Loucy (cell line): ENCODE measurements around the gene CGB3.

ENCODE experiments used
- H2AFZ ChIP-seq: fragments of 200-600 bp; sonication (generic); 2 replicates; pipeline ENCODE4 v1.6.0; 2016; ENCODE audit warnings: antibody characterized with exemption, mild to moderate bottlenecking, low read length, moderate library complexity
- H3F3A ChIP-seq: fragments of 200-600 bp; 2 replicates; pipeline ENCODE4 v1.6.0; 2016; ENCODE audit warnings: antibody characterized with exemption, low read depth, mild to moderate bottlenecking
- H3K27me3 ChIP-seq: fragments of 200-600 bp; sonication (generic); 2 replicates; pipeline ENCODE4 v1.6.1; 2014; ENCODE audit warnings: low read length, mild to moderate bottlenecking; ENCODE audit not compliant: insufficient read depth, poor library complexity, severe bottlenecking
- H3K36me3 ChIP-seq: fragments of 200-600 bp; sonication (generic); 2 replicates; pipeline ENCODE4 v1.6.1; 2016; ENCODE audit warnings: low read length; ENCODE audit not compliant: insufficient read depth
- H3K4me1 ChIP-seq: fragments of 200-600 bp; sonication (generic); 2 replicates; pipeline ENCODE4 v1.5.1; 2014; ENCODE audit warnings: low read length, mild to moderate bottlenecking; ENCODE audit not compliant: insufficient read depth, poor library complexity, severe bottlenecking
- H3K4me2 ChIP-seq: fragments of 200-600 bp; sonication (generic); 2 replicates; pipeline ENCODE4 v1.6.0; 2014; ENCODE audit warnings: antibody characterized with exemption, low read length, low read depth, mild to moderate bottlenecking; ENCODE audit not compliant: poor library complexity, severe bottlenecking
- H3K4me3 ChIP-seq: fragments of 200-600 bp; sonication (generic); 2 replicates; pipeline ENCODE4 v1.5.1; 2014; ENCODE audit warnings: low read length, mild to moderate bottlenecking, mixed read lengths; ENCODE audit not compliant: poor library complexity, severe bottlenecking
- H3K79me2 ChIP-seq: fragments of 200-600 bp; sonication (generic); 2 replicates; pipeline ENCODE4 v1.6.1; 2014; ENCODE audit warnings: low read length; ENCODE audit not compliant: insufficient read depth
- H3K9ac ChIP-seq: fragments of 200-600 bp; sonication (generic); 2 replicates; pipeline ENCODE4 v1.6.0; 2014; ENCODE audit warnings: mild to moderate bottlenecking, low read depth, low read length, moderate library complexity; ENCODE audit not compliant: poor library complexity, severe bottlenecking
- H3K9me2 ChIP-seq: fragments of 200-600 bp; sonication (generic); replicated peaks from 2 replicates; pipeline ENCODE4 v1.6.1; 2016; ENCODE audit warnings: low read depth, low read length, mixed read lengths
- H3K9me3 ChIP-seq: fragments of 200-600 bp; sonication (generic); 2 replicates; pipeline ENCODE4 v1.6.1; 2014; ENCODE audit warnings: mild to moderate bottlenecking, antibody characterized with exemption, low read length, low read depth; ENCODE audit not compliant: insufficient read depth
- H4K20me1 ChIP-seq: fragments of 200-600 bp; sonication (generic); 2 replicates; pipeline ENCODE4 v1.6.0; 2014; ENCODE audit warnings: antibody characterized with exemption, low read length, mild to moderate bottlenecking; ENCODE audit not compliant: insufficient read depth, poor library complexity, severe bottlenecking
- EZH2phosphoT487 ChIP-seq: fragments of 200-600 bp; IDR thresholded peaks from 2 replicates; pipeline ENCODE4 v1.6.1; 2018; ENCODE audit warnings: antibody characterized with exemption, mild to moderate bottlenecking, moderate library complexity, borderline replicate concordance
- TF ChIP-seq, protein P1 (sequence below): fragments of 200-600 bp; sonication (generic); conservative IDR thresholded peaks from 2 replicates; pipeline ENCODE4 v1.5.1; 2014; ENCODE audit warnings: mild to moderate bottlenecking, antibody characterized with exemption, low read length

The CGB3 gene

DNA sequence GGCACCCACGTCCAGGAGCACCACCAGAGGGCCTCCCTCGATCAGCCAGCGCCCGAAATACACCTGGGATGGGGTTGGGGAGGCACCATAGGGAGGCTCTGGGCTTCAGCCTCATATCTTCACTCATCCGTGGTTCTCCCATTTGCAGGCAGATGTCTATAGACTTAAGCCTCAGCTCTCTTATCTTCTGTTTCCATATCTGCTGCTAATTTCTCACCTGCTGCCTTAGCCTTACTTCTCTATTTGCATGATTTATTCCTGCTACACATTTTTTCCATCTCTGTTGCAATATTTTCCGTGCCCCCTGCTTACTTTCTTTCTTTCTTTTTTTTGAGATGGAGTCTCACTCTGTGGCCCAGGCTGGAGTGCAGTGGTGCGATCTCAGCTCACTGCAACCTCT, 36.8 kb downstream of the CGB3 start:
- Histone ChIP-seq H3K9me2 (no peaks in the 10 kb centered on the region), H3K4me2 (no peak overlapping the region), H2AFZ (no peak overlapping the region), H4K20me1 (peaks cover 7% of the 10 kb centered on the region), H3K27me3 (no peaks in the 10 kb centered on the region), H3K9ac (no peak overlapping the region), H3K36me3 (no peaks in the 10 kb centered on the region; the same call in 1 of the 2 replicates), H3F3A (no peaks in the 10 kb centered on the region), H3K4me3 (no peak overlapping the region), H3K9me3 (no peaks in the 10 kb centered on the region), H3K4me1 (peaks cover 11% of the 10 kb centered on the region), H3K79me2 (peaks cover 24% of the 10 kb centered on the region)
- no peak for TF ChIP-seq EZH2phosphoT487
- TF ChIP-seq, protein P1, sequence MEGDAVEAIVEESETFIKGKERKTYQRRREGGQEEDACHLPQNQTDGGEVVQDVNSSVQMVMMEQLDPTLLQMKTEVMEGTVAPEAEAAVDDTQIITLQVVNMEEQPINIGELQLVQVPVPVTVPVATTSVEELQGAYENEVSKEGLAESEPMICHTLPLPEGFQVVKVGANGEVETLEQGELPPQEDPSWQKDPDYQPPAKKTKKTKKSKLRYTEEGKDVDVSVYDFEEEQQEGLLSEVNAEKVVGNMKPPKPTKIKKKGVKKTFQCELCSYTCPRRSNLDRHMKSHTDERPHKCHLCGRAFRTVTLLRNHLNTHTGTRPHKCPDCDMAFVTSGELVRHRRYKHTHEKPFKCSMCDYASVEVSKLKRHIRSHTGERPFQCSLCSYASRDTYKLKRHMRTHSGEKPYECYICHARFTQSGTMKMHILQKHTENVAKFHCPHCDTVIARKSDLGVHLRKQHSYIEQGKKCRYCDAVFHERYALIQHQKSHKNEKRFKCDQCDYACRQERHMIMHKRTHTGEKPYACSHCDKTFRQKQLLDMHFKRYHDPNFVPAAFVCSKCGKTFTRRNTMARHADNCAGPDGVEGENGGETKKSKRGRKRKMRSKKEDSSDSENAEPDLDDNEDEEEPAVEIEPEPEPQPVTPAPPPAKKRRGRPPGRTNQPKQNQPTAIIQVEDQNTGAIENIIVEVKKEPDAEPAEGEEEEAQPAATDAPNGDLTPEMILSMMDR: peak; percentile 16; the same call in 1 of the 2 replicates

- Histone ChIP-seq H2AFZ (no peak overlapping the region), H3K4me2 (no peak overlapping the region), H3K9ac (no peak overlapping the region), H3K9me2 (no peaks in the 10 kb centered on the region), H4K20me1 (peaks cover 3% of the 10 kb centered on the region), H3K36me3 (no peaks in the 10 kb centered on the region; the same call in 1 of the 2 replicates), H3K27me3 (no peaks in the 10 kb centered on the region), H3K79me2 (peaks cover 13% of the 10 kb centered on the region; the same call in 1 of the 2 replicates), H3K9me3 (no peaks in the 10 kb centered on the region), H3K4me3 (no peak overlapping the region), H3K4me1 (peaks cover 3% of the 10 kb centered on the region), H3F3A (no peaks in the 10 kb centered on the region)
- TF ChIP-seq, protein P1: no peak
Measured at GRCh38 chr19:48986211-48986610, 37.9 kb downstream of the CGB3 start.

DNA sequence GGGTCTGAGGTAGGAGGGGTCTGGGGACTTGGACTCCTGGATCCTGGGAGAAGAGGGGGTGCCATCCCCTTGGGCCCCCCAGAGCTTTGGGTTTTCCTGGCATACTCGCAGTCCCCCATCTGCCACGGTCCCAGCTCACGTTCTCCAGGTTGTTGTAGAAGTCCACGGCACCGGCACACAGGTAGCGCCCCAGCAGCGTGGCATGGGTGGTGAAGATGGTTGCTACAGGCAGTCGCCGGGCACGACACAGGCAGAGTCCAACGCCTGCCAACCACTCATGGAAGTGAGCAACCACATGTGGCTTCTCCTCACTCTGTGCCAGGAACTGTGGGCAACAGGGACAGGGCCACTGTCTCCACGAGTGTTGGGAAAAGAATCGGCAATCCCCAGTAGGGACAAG, 38.4 kb downstream of the CGB3 start:
- TF ChIP-seq, protein P1: no peak
- TF ChIP-seq EZH2phosphoT487: no peak
- Histone ChIP-seq H3K27me3 (no peaks in the 10 kb centered on the region), H3K4me2 (no peak overlapping the region), H3K79me2 (peaks cover 8% of the 10 kb centered on the region; the same call in 1 of the 2 replicates), H3K9me3 (no peaks in the 10 kb centered on the region), H3K9me2 (no peaks in the 10 kb centered on the region), H4K20me1 (no peaks in the 10 kb centered on the region), H3K36me3 (no peaks in the 10 kb centered on the region; the same call in 1 of the 2 replicates), H2AFZ (no peak overlapping the region), H3F3A (no peaks in the 10 kb centered on the region), H3K4me1 (no peaks in the 10 kb centered on the region), H3K4me3 (no peak overlapping the region), H3K9ac (no peak overlapping the region)
